Measurements from ENCODE around the gene P3H2. TPM values are rescaled to one million over a fixed set of nuclear protein-coding genes. Genes with fewer than 3 reads are reported as not detected.

Gene P3H2
- total RNA-seq, 4 donors from 2014 or later, result 29.9 to 73.3 (median 54.5) TPM

GRCh38 chr3:190117981-190118380 lies 2.7 kb downstream of the P3H2 start:
- DNase-seq (ENCODE audit: low spot score in 2 of 2), result no peak
- Histone ChIP-seq H3K9me3 (no peaks in the 10 kb centered on the region), H3K27ac (no peak overlapping the region), H3K4me3 (peak overlapping the region; percentile 82), H3K36me3 (no peaks in the 10 kb centered on the region), H3K27me3 (peaks cover 8% of the 10 kb centered on the region), H3K4me1 (peaks cover 32% of the 10 kb centered on the region)
- 64% methylated on average over 2 of the region's 2 CpGs for WGBS
- TF ChIP-seq POLR2AphosphoS5 (IDR thresholded peaks at IDR 0.05) (no peak), CTCF (IDR thresholded peaks at IDR 0.05) (no peak), EP300 (IDR thresholded peaks at IDR 0.05) (no peak), POLR2A (IDR thresholded peaks at IDR 0.05) (no peak)

- no peak for TF ChIP-seq EP300 (IDR thresholded peaks at IDR 0.05)
- TF ChIP-seq CTCF (IDR thresholded peaks at IDR 0.05), result no peak
- no peak for TF ChIP-seq POLR2A (IDR thresholded peaks at IDR 0.05)
- no peak for TF ChIP-seq POLR2AphosphoS5 (IDR thresholded peaks at IDR 0.05)
- Histone ChIP-seq H3K36me3 (no peaks in the 10 kb centered on the region), H3K4me1 (peaks cover 26% of the 10 kb centered on the region), H3K27me3 (peaks cover 4% of the 10 kb centered on the region), H3K9me3 (no peaks in the 10 kb centered on the region), H3K4me3 (no peak overlapping the region), H3K27ac (no peak overlapping the region)
- 42% methylated on average over 3 of the region's 3 CpGs for WGBS
- DNase-seq (ENCODE audit: low spot score in 2 of 2), result no peak
Measured at GRCh38 chr3:190116551-190117067, 4.1 kb downstream of the P3H2 start.

- Histone ChIP-seq H3K4me1 (no peaks in the 10 kb centered on the region), H3K36me3 (no peaks in the 10 kb centered on the region), H3K9me3 (no peaks in the 10 kb centered on the region), H3K27ac (no peak overlapping the region), H3K27me3 (no peaks in the 10 kb centered on the region), H3K4me3 (no peak overlapping the region)
- no peak for DNase-seq (ENCODE audit: low spot score in 2 of 2)
- TF ChIP-seq CTCF (IDR thresholded peaks at IDR 0.05) (no peak), EP300 (IDR thresholded peaks at IDR 0.05) (no peak), POLR2AphosphoS5 (IDR thresholded peaks at IDR 0.05) (no peak), POLR2A (IDR thresholded peaks at IDR 0.05) (no peak)
- WGBS, result 7% methylated on average over 1 of the region's 1 CpG
Measured at GRCh38 chr3:190110826-190111225, 9.9 kb downstream of the P3H2 start.

- Histone ChIP-seq H3K9me3 (no peaks in the 10 kb centered on the region), H3K27ac (no peak overlapping the region), H3K4me3 (no peak overlapping the region), H3K36me3 (no peaks in the 10 kb centered on the region), H3K4me1 (no peaks in the 10 kb centered on the region), H3K27me3 (no peaks in the 10 kb centered on the region)
- TF ChIP-seq CTCF (IDR thresholded peaks at IDR 0.05) (no peak), EP300 (IDR thresholded peaks at IDR 0.05) (no peak), POLR2AphosphoS5 (IDR thresholded peaks at IDR 0.05) (no peak), POLR2A (IDR thresholded peaks at IDR 0.05) (no peak)
- DNase-seq (ENCODE audit: low spot score in 2 of 2), result no peak
Measured at GRCh38 chr3:190109441-190109840, 11.3 kb downstream of the P3H2 start.

- Histone ChIP-seq H3K27ac (no peak overlapping the region), H3K9me3 (no peaks in the 10 kb centered on the region), H3K4me1 (no peaks in the 10 kb centered on the region), H3K4me3 (no peak overlapping the region), H3K36me3 (no peaks in the 10 kb centered on the region), H3K27me3 (no peaks in the 10 kb centered on the region)
- TF ChIP-seq CTCF (IDR thresholded peaks at IDR 0.05) (no peak), POLR2AphosphoS5 (IDR thresholded peaks at IDR 0.05) (no peak)
- no peak for DNase-seq (ENCODE audit: low spot score in 2 of 2)
- WGBS, result 44% methylated on average over 6 of the region's 6 CpGs
Measured at GRCh38 chr3:190108804-190109203, 11.9 kb downstream of the P3H2 start.

All from suprapubic skin (tissue), 4 donors.